ENCODE measurements around the gene MYO16. TPM values are rescaled to one million over a fixed set of nuclear protein-coding genes. Genes with fewer than 3 reads are reported as not detected.

MYO16 gene
- total and polyA plus RNA-seq, 2 donors (not counting 1 experiment from before 2014, with no cell fraction given): under 0.01 to 0.01 TPM

DNA sequence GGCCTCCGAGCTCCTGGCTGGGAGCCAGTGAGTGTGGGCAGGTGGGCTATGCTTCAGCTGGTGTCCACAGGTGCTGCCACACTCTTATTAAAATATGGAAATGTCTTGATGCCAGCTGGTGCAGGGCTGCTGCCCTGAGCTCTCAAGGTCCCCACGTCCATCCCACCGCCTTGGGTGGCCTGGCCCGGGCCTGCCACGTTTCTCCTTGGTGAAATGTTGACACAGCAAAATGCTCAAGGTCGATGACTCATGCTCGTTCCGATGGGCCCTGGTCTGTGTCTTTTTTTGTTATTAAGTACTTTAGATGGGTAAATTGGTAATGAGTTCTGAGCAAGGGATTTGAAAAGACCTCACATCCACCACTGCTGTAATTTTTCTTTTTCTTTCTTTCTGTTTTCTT, 524.7 kb downstream of the MYO16 start:
- H4K20me1 ChIP-seq (ENCODE audit: control insufficient read depth, extremely low read depth, insufficient read depth, low read length): no peaks in the 10 kb centered on the region
- no peak overlapping the region for H3K9ac ChIP-seq (ENCODE audit: insufficient read depth, low read length)
- no peak overlapping the region for H3K4me2 ChIP-seq (ENCODE audit: extremely low read depth, insufficient read depth, low read length)
- peak; percentile 41 to 45 for DNase-seq (ENCODE audit: low read depth in 2 of 2)
- H3K4me3 ChIP-seq (replicated peaks in 1 of 4; ENCODE audit: control extremely low read depth in 1 of 4, insufficient read depth in 1 of 4, low read depth in 3 of 4, low read length in 4 of 4): no peak overlapping the region
- H3K4me1 ChIP-seq (ENCODE audit: control insufficient read depth, extremely low read depth, insufficient read depth, low read length): peaks cover 13% of the 10 kb centered on the region
- no peak for TF ChIP-seq CTCF (conservative IDR thresholded peaks at IDR 0.05 in 1 of 2, IDR thresholded peaks at IDR 0.05 in 1 of 2; ENCODE audit: low read depth in 1 of 2, low read length in 2 of 2)
- no peak for TF ChIP-seq EZH2 (IDR thresholded peaks at IDR 0.05; ENCODE audit: low read length, missing control alignments)
- H2AFZ ChIP-seq (ENCODE audit: low read length): no peak overlapping the region
- no peak overlapping the region for H3K27ac ChIP-seq (ENCODE audit: insufficient read depth, low read length)
- H3K9me3 ChIP-seq (ENCODE audit: control insufficient read depth, insufficient read depth, low read depth, low read length): no peaks in the 10 kb centered on the region
- H3K27me3 ChIP-seq (ENCODE audit: control insufficient read depth, insufficient read depth, low read length): no peaks in the 10 kb centered on the region
- no peaks in the 10 kb centered on the region for H3K36me3 ChIP-seq (ENCODE audit: control insufficient read depth, insufficient read depth, low read length)
- H3K79me2 ChIP-seq (ENCODE audit: control insufficient read depth, insufficient read depth, low read length): no peaks in the 10 kb centered on the region

DNA sequence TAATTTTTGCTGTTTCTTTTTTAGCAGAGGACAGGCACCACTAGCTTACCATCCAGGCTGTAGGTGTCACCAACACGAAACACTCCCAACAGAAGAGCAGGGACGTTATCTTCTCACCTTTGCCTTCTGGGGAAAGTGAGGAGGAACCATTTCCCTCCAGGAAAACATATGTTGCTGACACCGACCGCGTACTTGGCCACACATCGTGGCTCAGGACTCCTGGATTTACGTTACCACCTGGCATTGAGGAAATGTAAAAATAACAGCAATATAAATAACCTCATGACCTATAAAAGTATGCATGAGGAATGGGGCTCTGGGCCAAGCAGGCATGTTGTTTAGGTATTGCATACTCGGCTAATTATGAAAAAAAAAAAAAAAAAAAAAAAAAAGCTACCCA, 525.1 kb downstream of the MYO16 start:
- no peak for TF ChIP-seq CTCF (conservative IDR thresholded peaks at IDR 0.05 in 1 of 2, IDR thresholded peaks at IDR 0.05 in 1 of 2; ENCODE audit: low read depth in 1 of 2, low read length in 2 of 2)
- TF ChIP-seq EZH2 (IDR thresholded peaks at IDR 0.05; ENCODE audit: low read length, missing control alignments): no peak
- Histone ChIP-seq H3K36me3 (ENCODE audit: control insufficient read depth, insufficient read depth, low read length) (no peaks in the 10 kb centered on the region), H2AFZ (ENCODE audit: low read length) (no peak overlapping the region), H3K9me3 (ENCODE audit: control insufficient read depth, insufficient read depth, low read depth, low read length) (no peaks in the 10 kb centered on the region), H3K4me1 (ENCODE audit: control insufficient read depth, extremely low read depth, insufficient read depth, low read length) (peaks cover 13% of the 10 kb centered on the region), H3K27ac (ENCODE audit: insufficient read depth, low read length) (peak overlapping the region; percentile 64), H3K9ac (ENCODE audit: insufficient read depth, low read length) (no peak overlapping the region), H4K20me1 (ENCODE audit: control insufficient read depth, extremely low read depth, insufficient read depth, low read length) (no peaks in the 10 kb centered on the region), H3K27me3 (ENCODE audit: control insufficient read depth, insufficient read depth, low read length) (no peaks in the 10 kb centered on the region), H3K4me2 (ENCODE audit: extremely low read depth, insufficient read depth, low read length) (no peak overlapping the region), H3K4me3 (replicated peaks in 1 of 4; ENCODE audit: control extremely low read depth in 1 of 4, insufficient read depth in 1 of 4, low read depth in 3 of 4, low read length in 4 of 4) (no peak overlapping the region), H3K79me2 (ENCODE audit: control insufficient read depth, insufficient read depth, low read length) (no peaks in the 10 kb centered on the region)
- peak; percentile 58 to 66 for DNase-seq (ENCODE audit: low read depth in 2 of 2)

- peak overlapping the region; percentile 64 for H3K27ac ChIP-seq (ENCODE audit: insufficient read depth, low read length)
- H4K20me1 ChIP-seq (ENCODE audit: control insufficient read depth, extremely low read depth, insufficient read depth, low read length): no peaks in the 10 kb centered on the region
- no peaks in the 10 kb centered on the region for H3K9me3 ChIP-seq (ENCODE audit: control insufficient read depth, insufficient read depth, low read depth, low read length)
- peak overlapping the region in 1 of 4 experiments; percentile 19 for H3K4me3 ChIP-seq (replicated peaks in 1 of 4; ENCODE audit: control extremely low read depth in 1 of 4, insufficient read depth in 1 of 4, low read depth in 3 of 4, low read length in 4 of 4)
- peak overlapping the region; percentile 52 for H3K4me2 ChIP-seq (ENCODE audit: extremely low read depth, insufficient read depth, low read length)
- H2AFZ ChIP-seq (ENCODE audit: low read length): peak overlapping the region; percentile 14
- DNase-seq (ENCODE audit: low read depth in 2 of 2): peak; percentile 93 to 98
- H3K9ac ChIP-seq (ENCODE audit: insufficient read depth, low read length): no peak overlapping the region
- H3K36me3 ChIP-seq (ENCODE audit: control insufficient read depth, insufficient read depth, low read length): no peaks in the 10 kb centered on the region
- H3K79me2 ChIP-seq (ENCODE audit: control insufficient read depth, insufficient read depth, low read length): no peaks in the 10 kb centered on the region
- no peaks in the 10 kb centered on the region for H3K27me3 ChIP-seq (ENCODE audit: control insufficient read depth, insufficient read depth, low read length)
- H3K4me1 ChIP-seq (ENCODE audit: control insufficient read depth, extremely low read depth, insufficient read depth, low read length): peaks cover 13% of the 10 kb centered on the region
- TF ChIP-seq CTCF (conservative IDR thresholded peaks at IDR 0.05 in 1 of 2, IDR thresholded peaks at IDR 0.05 in 1 of 2; ENCODE audit: low read depth in 1 of 2, low read length in 2 of 2) (no peak), EZH2 (IDR thresholded peaks at IDR 0.05; ENCODE audit: low read length, missing control alignments) (no peak)
Observed at GRCh38 chr13:109154966-109155761, 525.8 kb downstream of the MYO16 start.
